Esophagus squamous epithelium (tissue), 5 donors: ENCODE results near the gene SACS. TPM values are rescaled to one million over a fixed set of nuclear protein-coding genes. Genes with fewer than 3 reads are reported as not detected.
"Not testable (repeated sequence)": the region's sequence is repeated elsewhere in the genome, so short reads cannot be mapped to it uniquely, and the experiment has no call there.

ENCODE experiments used
- DNase-seq: peaks from one replicate; lab custom pipeline; 2025; lab: John Stamatoyannopoulos, UW
- H3K27ac ChIP-seq, 4 donors: fragments of 200-600 bp; sonication (generic); one replicate each; pipeline ENCODE4 v1.5.1; 2016 to 2019; ENCODE audit warnings: mild to moderate bottlenecking in 1 of 4
- H3K27me3 ChIP-seq, 4 donors: fragments of 200-600 bp; sonication (generic); 1 replicate in 3 of 4; 2 replicates in 1 of 4; pipeline versions ENCODE4 v1.5.1 to v1.6.0; 2017 to 2021; ENCODE audit warnings: antibody characterized with exemption in 1 of 4
- H3K36me3 ChIP-seq, 3 donors: fragments of 200-600 bp; sonication (generic); one replicate each; pipeline ENCODE4 v1.5.1; 2016 to 2019
- H3K4me1 ChIP-seq, 3 donors: fragments of 200-600 bp; sonication (generic); one replicate each; pipeline ENCODE4 v1.5.1; 2017 to 2019
- H3K4me3 ChIP-seq, 4 donors: fragments of 200-600 bp; sonication (generic); 1 replicate in 3 of 4; 2 replicates in 1 of 4; pipeline ENCODE4 v1.5.1; 2016 to 2019; ENCODE audit warnings: mild to moderate bottlenecking in 2 of 4, moderate library complexity in 1 of 4
- H3K9me3 ChIP-seq, 3 donors: fragments of 200-600 bp; sonication (generic); one replicate each; pipeline ENCODE4 v1.5.1; 2016 to 2019
- POLR2A ChIP-seq, 4 donors: fragments of 450-650 bp; IDR thresholded peaks; one replicate each; pipeline ENCODE4 v1.6.1; 2017; ENCODE audit warnings: antibody characterized with exemption in 4 of 4, mild to moderate bottlenecking in 4 of 4, moderate library complexity in 3 of 4
- WGBS, 2 donors: methylation state at CpG; one replicate each; pipeline ENCODE4 v1.1.5; 2018; 5-methylcytosine and 5-hydroxymethylcytosine counted together
- intact Hi-C: fragments of 100-400 bp; cut with DNase I; formaldehyde crosslinking; loops from one replicate; pipeline ENCODE4 v1.15.0; 2022
- total RNA-seq, 4 donors: library from RNA; depleted of rRNA; stranded (reverse); fragments of >200 nt; gene quantifications; one replicate each; pipeline ENCODE4 v1.1.0, GENCODE V29; 2016
- TF ChIP-seq, protein P1 (sequence below), 6 experiments: fragments of 450-650 bp in 4 of 6; fragments of 200-600 bp in 2 of 6; sonication (generic) in 2 of 6; IDR thresholded peaks; one replicate each; pipeline ENCODE4 v1.5.1; 2016 to 2019; ENCODE audit warnings: antibody characterized with exemption in 6 of 6, mild to moderate bottlenecking in 4 of 6, moderate library complexity in 4 of 6
- donor health status: DM: yes; HTN: yes; CAD: no.

SACS gene
- total RNA-seq, 4 donors from 2014 or later = 3.0 to 14.5 (median 10.6) TPM

DNA sequence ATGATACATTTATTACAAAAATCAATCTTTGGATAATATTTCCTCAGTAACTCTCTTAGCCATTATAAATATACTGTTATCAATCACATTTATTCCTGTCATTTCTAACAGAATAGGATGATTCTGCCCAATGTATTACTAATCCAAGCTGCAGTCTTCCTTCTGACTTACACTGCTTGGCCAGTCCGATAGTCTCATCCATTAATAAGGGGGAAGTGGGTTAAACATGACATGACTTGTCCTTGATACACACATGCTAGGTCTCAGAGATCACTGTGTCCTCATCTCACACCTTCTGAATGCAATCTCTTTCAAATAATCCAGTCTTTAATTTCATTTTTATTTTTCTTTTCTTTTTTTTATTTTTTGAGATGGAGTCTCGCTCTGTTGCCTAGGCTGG, 18.8 kb downstream of the SACS start:
- WGBS, 2 donors = 73 to 76% methylated on average over 2 of the region's 2 CpGs
- no peak for DNase-seq
- no peaks in the 10 kb centered on the region for H3K9me3 ChIP-seq
- H3K4me1 ChIP-seq = no peaks in the 10 kb centered on the region
- H3K27ac ChIP-seq = no peak overlapping the region
- H3K27me3 ChIP-seq = no peaks in the 10 kb centered on the region
- intact Hi-C loops = no loop called here
- no peak overlapping the region for H3K4me3 ChIP-seq
- H3K36me3 ChIP-seq = no peaks in the 10 kb centered on the region
- no peak for TF ChIP-seq POLR2A (IDR thresholded peaks at IDR 0.05)
- TF ChIP-seq, protein P1, sequence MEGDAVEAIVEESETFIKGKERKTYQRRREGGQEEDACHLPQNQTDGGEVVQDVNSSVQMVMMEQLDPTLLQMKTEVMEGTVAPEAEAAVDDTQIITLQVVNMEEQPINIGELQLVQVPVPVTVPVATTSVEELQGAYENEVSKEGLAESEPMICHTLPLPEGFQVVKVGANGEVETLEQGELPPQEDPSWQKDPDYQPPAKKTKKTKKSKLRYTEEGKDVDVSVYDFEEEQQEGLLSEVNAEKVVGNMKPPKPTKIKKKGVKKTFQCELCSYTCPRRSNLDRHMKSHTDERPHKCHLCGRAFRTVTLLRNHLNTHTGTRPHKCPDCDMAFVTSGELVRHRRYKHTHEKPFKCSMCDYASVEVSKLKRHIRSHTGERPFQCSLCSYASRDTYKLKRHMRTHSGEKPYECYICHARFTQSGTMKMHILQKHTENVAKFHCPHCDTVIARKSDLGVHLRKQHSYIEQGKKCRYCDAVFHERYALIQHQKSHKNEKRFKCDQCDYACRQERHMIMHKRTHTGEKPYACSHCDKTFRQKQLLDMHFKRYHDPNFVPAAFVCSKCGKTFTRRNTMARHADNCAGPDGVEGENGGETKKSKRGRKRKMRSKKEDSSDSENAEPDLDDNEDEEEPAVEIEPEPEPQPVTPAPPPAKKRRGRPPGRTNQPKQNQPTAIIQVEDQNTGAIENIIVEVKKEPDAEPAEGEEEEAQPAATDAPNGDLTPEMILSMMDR (IDR thresholded peaks at IDR 0.05) = no peak

DNA sequence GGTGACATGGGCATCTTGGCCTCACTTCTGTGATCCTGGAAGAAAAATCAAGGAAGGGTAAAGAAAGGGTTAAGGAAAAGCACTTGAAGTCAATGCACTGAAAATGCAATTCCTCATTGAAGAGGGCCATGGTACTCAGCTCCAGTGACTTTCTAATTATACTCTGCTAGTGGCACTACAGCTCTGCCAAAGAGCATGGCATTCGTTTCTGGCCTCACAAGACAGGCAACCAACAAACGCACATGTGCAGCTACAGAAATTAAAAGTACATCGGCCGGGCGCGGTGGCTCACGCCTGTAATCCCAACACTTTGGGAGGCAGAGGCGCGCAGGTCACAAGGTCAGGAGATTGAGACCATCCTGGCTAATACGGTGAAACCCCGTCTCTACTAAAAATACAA, 21.8 kb downstream of the SACS start:
- no peaks in the 10 kb centered on the region for H3K36me3 ChIP-seq
- TF ChIP-seq POLR2A (IDR thresholded peaks at IDR 0.05) = no peak
- TF ChIP-seq, protein P1 (IDR thresholded peaks at IDR 0.05) = no peak
- WGBS, 2 donors = 89 to 94% methylated on average over 11 of the region's 11 CpGs
- H3K9me3 ChIP-seq = no peaks in the 10 kb centered on the region
- no peak for DNase-seq
- H3K4me1 ChIP-seq = no peaks in the 10 kb centered on the region
- no peak overlapping the region for H3K27ac ChIP-seq
- intact Hi-C loops = no loop called here
- no peak overlapping the region for H3K4me3 ChIP-seq
- no peaks in the 10 kb centered on the region for H3K27me3 ChIP-seq

DNA sequence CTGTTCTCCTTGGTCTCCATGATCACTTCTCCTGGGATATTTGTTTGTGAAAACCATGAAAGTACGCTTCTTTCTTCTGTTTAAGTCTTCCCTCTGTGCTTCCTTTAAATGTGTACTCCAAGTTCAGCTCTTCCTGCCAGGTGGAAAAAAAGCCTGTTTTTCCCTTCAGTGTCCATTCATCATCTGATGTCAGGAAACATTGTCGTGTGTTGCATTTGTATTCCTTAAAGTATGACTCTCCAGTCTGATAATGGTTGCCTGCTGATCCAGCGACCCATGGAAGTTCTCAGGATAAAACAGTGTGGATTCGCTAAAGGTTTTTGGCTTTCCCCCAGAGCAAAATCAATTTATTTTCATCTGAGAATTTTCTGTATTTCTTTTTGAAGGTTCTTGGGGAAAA, 22.3 kb downstream of the SACS start:
- Histone ChIP-seq H3K27ac (no peak overlapping the region), H3K4me1 (no peaks in the 10 kb centered on the region), H3K27me3 (no peaks in the 10 kb centered on the region), H3K4me3 (no peak overlapping the region), H3K36me3 (no peaks in the 10 kb centered on the region), H3K9me3 (no peaks in the 10 kb centered on the region)
- no peak for DNase-seq
- TF ChIP-seq, protein P1 (IDR thresholded peaks at IDR 0.05) = no peak
- no peak for TF ChIP-seq POLR2A (IDR thresholded peaks at IDR 0.05)
- intact Hi-C loops = no loop called here
- WGBS, 2 donors = 54 to 62% methylated on average over 4 of the region's 4 CpGs

DNA sequence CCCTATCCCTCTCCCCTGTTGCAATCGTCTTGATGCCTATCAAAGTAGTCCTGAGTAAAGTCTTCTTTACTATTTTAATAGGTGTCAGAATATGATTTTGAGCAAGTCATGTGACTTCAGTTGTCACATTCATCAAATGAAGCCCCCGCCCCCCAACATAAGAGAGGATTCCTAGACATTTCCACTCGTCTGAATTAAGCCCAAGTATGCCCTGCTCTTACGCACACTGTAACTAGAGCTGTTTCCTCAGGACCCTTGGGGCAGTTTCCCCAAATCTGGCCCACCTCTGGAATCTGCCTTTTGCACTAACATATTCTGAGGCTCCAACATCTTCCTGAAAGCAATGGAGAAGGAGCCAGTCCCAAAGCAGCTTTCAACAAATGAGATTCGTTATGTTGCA, 25.5 kb downstream of the SACS start:
- DNase-seq = no peak
- 81 to 93% methylated on average over 5 of the region's 5 CpGs for WGBS, 2 donors
- H3K27ac ChIP-seq = no peak overlapping the region
- no peak overlapping the region for H3K4me3 ChIP-seq
- H3K4me1 ChIP-seq = no peaks in the 10 kb centered on the region
- no peaks in the 10 kb centered on the region for H3K9me3 ChIP-seq
- intact Hi-C loops = no loop called here
- TF ChIP-seq POLR2A (IDR thresholded peaks at IDR 0.05) = no peak
- TF ChIP-seq, protein P1 (IDR thresholded peaks at IDR 0.05) = no peak
- no peaks in the 10 kb centered on the region for H3K36me3 ChIP-seq
- no peaks in the 10 kb centered on the region for H3K27me3 ChIP-seq

DNA sequence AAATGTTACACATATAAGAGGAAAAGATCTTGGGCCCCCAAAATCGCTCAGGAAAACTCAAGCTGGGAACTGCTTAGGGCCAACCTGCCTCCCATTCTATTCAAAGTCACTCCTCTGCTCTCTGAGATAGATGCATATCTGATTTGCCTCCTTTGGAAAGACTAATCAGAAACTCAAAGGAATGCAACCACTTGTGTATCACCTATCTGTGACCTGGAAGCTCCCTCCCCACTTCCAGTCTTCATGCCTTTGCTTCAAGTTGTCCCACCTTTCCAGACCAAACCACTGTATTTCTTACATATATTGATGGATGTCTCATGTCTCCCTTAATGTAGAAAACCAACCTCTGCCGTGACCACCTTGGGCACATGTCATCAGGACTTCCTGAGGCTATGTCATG, 32.3 kb downstream of the SACS start:
- WGBS, 2 donors = 84 to 93% methylated on average over 2 of the region's 2 CpGs

DNA sequence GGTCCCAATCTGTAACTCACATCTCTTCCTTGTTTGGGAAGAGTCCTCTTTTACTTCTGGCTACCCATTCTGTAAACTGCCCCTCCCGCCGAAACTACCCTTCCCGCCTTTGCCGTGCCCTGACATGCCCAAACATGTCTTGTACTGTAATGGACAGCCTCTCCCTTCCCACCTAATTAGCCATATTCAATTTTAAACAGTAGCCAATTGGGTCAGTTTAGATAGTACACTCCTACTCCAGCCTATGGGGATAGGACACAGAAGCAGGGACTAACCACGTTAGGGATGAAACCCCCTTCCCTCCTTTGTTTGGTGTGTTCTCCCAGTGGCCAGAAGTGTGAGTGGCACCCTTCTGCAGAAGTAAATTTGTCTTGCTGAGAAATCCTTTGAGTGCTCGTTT, 34.2 kb downstream of the SACS start:
- H3K9me3 ChIP-seq = no peaks in the 10 kb centered on the region
- WGBS, 2 donors = 51 to 71% methylated on average over 6 of the region's 6 CpGs
- H3K27me3 ChIP-seq = no peaks in the 10 kb centered on the region
- intact Hi-C loops = no loop called here
- no peaks in the 10 kb centered on the region for H3K36me3 ChIP-seq
- no peaks in the 10 kb centered on the region for H3K4me1 ChIP-seq
- DNase-seq = no peak
- TF ChIP-seq POLR2A (IDR thresholded peaks at IDR 0.05) = no peak
- TF ChIP-seq, protein P1 (IDR thresholded peaks at IDR 0.05) = no peak
- H3K4me3 ChIP-seq = no peak overlapping the region
- no peak overlapping the region for H3K27ac ChIP-seq

More for the DNA sequence above, 32.3 kb downstream of the SACS start:
- H3K4me1 ChIP-seq, H3K9me3 ChIP-seq, intact Hi-C loops, H3K27ac ChIP-seq, H3K4me3 ChIP-seq, H3K27me3 ChIP-seq, DNase-seq, H3K36me3 ChIP-seq: not testable (repeated sequence)
